AG04449 (cell line): Measurements from ENCODE around the gene ECT2L.

ENCODE experiments used
- CTCF ChIA-PET: fragments of 350-600 bp; formaldehyde crosslinking; extraction: SDS; loops from one replicate; lab custom pipeline; 2021; ENCODE audit warnings: antibody characterized with exemption; lab: Yijun Ruan, JAX
- POLR2A ChIA-PET: fragments of 400-600, 350-600 bp; formaldehyde crosslinking; extraction: SDS; loops from one replicate; lab custom pipeline; 2020; ENCODE audit warnings: antibody characterized with exemption, inconsistent platforms; lab: Yijun Ruan, JAX
- DNase-seq: peaks from one replicate; pipeline ENCODE4 v3.0.0-alpha.2; 2010; ENCODE audit warnings: low read depth, low spot score
- H3K4me3 ChIP-seq: 2 replicates; pipeline ENCODE4 v1.5.1; 2011; ENCODE audit warnings: low read depth, mild to moderate bottlenecking, control low read depth, low read length
- TF ChIP-seq, protein P1 (sequence below): IDR thresholded peaks from one replicate; pipeline ENCODE4 v1.5.1; 2011; ENCODE audit warnings: mild to moderate bottlenecking, moderate library complexity, low read length, control low read depth, inconsistent platforms; ENCODE audit not compliant: insufficient read depth; ENCODE audit errors: missing control alignments

ECT2L gene

DNA sequence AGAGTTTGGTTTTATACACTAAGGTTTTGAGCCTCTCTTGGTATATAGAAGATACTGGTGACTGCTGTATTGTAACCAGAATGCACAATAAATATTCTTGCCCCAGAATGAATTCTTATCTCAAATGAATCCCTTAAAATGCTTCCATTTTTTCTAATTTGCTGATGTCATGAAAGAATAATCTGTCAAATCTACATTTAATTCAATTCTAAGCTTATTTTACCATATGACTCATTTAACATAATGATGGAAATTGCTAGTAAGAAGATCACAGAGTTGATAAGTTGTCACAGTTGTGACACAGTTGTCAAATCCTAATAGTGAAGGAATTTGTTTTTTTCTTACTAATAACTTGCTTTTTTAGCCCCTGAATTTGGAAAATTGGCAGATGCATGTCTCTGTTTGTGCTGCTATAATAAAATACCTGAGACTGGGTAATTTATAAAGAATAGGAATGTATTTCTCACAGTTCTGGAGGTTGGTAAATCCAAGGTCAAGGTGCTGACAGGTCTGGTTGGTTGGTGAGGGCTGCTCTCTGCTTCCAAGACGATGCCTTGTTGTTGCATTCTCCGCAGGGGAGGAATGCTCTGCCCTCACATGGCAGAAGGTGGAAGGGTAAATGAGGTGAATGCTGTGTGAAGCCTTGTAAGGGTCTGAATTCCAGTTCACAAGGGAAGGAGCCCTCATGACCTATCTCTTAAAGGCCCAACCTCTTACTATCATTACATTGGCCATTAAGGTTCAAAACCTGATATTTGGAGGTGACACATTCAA is 4.7 kb downstream of the ECT2L start:
- no peak overlapping the region for H3K4me3 ChIP-seq
- TF ChIP-seq, protein P1, sequence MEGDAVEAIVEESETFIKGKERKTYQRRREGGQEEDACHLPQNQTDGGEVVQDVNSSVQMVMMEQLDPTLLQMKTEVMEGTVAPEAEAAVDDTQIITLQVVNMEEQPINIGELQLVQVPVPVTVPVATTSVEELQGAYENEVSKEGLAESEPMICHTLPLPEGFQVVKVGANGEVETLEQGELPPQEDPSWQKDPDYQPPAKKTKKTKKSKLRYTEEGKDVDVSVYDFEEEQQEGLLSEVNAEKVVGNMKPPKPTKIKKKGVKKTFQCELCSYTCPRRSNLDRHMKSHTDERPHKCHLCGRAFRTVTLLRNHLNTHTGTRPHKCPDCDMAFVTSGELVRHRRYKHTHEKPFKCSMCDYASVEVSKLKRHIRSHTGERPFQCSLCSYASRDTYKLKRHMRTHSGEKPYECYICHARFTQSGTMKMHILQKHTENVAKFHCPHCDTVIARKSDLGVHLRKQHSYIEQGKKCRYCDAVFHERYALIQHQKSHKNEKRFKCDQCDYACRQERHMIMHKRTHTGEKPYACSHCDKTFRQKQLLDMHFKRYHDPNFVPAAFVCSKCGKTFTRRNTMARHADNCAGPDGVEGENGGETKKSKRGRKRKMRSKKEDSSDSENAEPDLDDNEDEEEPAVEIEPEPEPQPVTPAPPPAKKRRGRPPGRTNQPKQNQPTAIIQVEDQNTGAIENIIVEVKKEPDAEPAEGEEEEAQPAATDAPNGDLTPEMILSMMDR = no peak
- no peak for DNase-seq
- ChIA-PET POLR2A (no interaction called here), CTCF (no interaction called here)

GRCh38 chr6:138803331-138803730 is 7.4 kb downstream of the ECT2L start:
- TF ChIP-seq, protein P1 = no peak
- POLR2A ChIA-PET = no interaction called here
- no peak for DNase-seq
- H3K4me3 ChIP-seq = no peak overlapping the region
- CTCF ChIA-PET = interaction anchor here (1.7 kb wide), 1 partner anchor 12 kb away, joined by 11 read pairs; no protein-coding TSS in a partner anchor

DNA sequence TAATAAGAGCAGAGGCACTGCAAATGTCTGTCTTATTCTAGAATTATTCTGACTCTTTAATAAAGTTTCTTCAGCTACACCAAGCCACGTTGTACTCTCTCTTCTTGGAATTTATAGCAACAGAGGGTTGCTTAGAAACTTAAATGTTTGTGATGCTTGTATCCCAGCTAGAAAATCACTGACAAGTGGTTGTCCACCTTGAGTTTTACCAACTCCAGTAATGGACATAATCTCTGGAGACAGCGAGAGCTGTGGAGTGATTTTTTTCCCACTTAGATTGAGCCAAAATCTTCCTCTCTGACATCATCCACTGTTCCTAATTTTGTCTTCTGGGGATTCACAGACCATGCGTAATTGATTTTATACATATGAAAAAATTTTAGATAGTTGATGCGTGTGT is 8.0 kb downstream of the ECT2L start:
- CTCF ChIA-PET = interaction anchor here (1.7 kb wide), 1 partner anchor 11 kb away, joined by 11 read pairs; no protein-coding TSS in a partner anchor
- TF ChIP-seq, protein P1 = no peak
- DNase-seq = peak; percentile 12
- POLR2A ChIA-PET = no interaction called here
- no peak overlapping the region for H3K4me3 ChIP-seq

- CTCF ChIA-PET = interaction anchor here (1.0 to 3.3 kb wide), 4 partner anchors 10 to 183 kb away, joined by 3 to 25 read pairs (median 6); partner anchors contain the start of gene REPS1
- H3K4me3 ChIP-seq = no peak overlapping the region
- no peak for DNase-seq
- POLR2A ChIA-PET = interaction anchor here (0.6 kb wide), 2 partner anchors 180 to 783 kb away, joined by 3 read pairs; no protein-coding TSS in a partner anchor
- TF ChIP-seq, protein P1 = no peak
These were observed 9.3 kb downstream of the ECT2L start for GRCh38 chr6:138805016-138805765.

GRCh38 chr6:138806889-138807288 is 11.0 kb downstream of the ECT2L start:
- H3K4me3 ChIP-seq = no peak overlapping the region
- CTCF ChIA-PET = interaction anchor here (1.2 to 3.3 kb wide), 2 partner anchors 9 to 13 kb away, joined by 3 to 25 read pairs; no protein-coding TSS in a partner anchor
- POLR2A ChIA-PET = interaction anchor here (0.6 kb wide), 1 partner anchor 1046 kb away, joined by 3 read pairs; no protein-coding TSS in a partner anchor
- TF ChIP-seq, protein P1 = no peak
- DNase-seq = no peak
